Measurements from ENCODE around the gene SLC27A6. TPM values are rescaled to one million over a fixed set of nuclear protein-coding genes. Genes with fewer than 3 reads are reported as not detected.

Gene SLC27A6
- total and polyA plus RNA-seq, 2 donors (not counting 1 experiment from before 2014, with no cell fraction given), result not detected

DNA sequence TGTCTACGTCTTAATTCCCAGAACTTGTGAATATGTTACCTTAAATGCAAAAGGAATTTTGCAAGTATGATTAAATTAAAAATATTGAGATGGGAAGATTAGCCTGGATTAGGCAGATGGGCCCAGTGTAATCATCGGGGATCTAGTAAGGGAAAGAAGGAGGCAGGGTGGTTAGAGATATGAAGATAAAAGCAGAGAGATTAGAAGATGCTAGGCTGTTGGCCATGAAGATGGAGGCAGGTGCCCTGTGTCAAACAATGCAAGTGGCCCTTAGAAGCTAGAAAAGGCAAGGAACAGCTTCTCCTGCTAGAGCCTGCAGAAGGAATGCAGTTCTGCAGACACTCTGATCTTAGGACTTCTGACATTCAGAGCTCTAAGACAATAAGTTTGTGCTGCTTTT lies 100.4 kb downstream of the SLC27A6 start:
- Mint-ChIP-seq H3K4me1 (no peaks in the 10 kb centered on the region), H3K9me3 (ENCODE audit: insufficient read depth) (no peaks in the 10 kb centered on the region), H3K27me3 (peaks cover 5% of the 10 kb centered on the region), H3K4me3 (no peak overlapping the region), H3K27ac (no peak overlapping the region)
- H3K27me3 ChIP-seq (replicated peaks in 1 of 4; ENCODE audit: control extremely low read depth in 1 of 4, control insufficient read depth in 3 of 4, insufficient read depth in 4 of 4, low read length in 3 of 4), result no peaks in the 10 kb centered on the region
- no peak overlapping the region for H3K4me2 ChIP-seq (replicated peaks; ENCODE audit: low read depth, low read length, poor library complexity, severe bottlenecking)
- H3K79me2 ChIP-seq (ENCODE audit: control insufficient read depth, insufficient read depth, low read length), result no peaks in the 10 kb centered on the region
- H4K20me1 ChIP-seq (ENCODE audit: control insufficient read depth, insufficient read depth, low read length, poor library complexity, severe bottlenecking), result no peaks in the 10 kb centered on the region
- no peak overlapping the region for H3K27ac ChIP-seq (ENCODE audit: low read length in 2 of 2)
- H2AFZ ChIP-seq (ENCODE audit: insufficient read depth, low read depth, low read length, poor library complexity, severe bottlenecking), result no peak overlapping the region
- H3K9me3 ChIP-seq (ENCODE audit: control extremely low read depth in 1 of 3, control insufficient read depth in 2 of 3, insufficient read depth in 1 of 3, low read length in 2 of 3), result no peaks in the 10 kb centered on the region
- no peaks in the 10 kb centered on the region for H3K4me1 ChIP-seq (ENCODE audit: control insufficient read depth in 2 of 2, insufficient read depth in 2 of 2, low read length in 2 of 2)
- POLR2A ChIA-PET, result no interaction called here
- ATAC-seq (ENCODE audit: low read depth) (no peak), DNase-seq (no peak)
- intact Hi-C loops (cut with micrococcal nuclease), result no loop called here
- no peak for TF ChIP-seq EZH2 (IDR thresholded peaks at IDR 0.05; ENCODE audit: borderline replicate concordance, insufficient read depth, low read depth, low read length, poor library complexity, severe bottlenecking)
- TF ChIP-seq, protein P1, sequence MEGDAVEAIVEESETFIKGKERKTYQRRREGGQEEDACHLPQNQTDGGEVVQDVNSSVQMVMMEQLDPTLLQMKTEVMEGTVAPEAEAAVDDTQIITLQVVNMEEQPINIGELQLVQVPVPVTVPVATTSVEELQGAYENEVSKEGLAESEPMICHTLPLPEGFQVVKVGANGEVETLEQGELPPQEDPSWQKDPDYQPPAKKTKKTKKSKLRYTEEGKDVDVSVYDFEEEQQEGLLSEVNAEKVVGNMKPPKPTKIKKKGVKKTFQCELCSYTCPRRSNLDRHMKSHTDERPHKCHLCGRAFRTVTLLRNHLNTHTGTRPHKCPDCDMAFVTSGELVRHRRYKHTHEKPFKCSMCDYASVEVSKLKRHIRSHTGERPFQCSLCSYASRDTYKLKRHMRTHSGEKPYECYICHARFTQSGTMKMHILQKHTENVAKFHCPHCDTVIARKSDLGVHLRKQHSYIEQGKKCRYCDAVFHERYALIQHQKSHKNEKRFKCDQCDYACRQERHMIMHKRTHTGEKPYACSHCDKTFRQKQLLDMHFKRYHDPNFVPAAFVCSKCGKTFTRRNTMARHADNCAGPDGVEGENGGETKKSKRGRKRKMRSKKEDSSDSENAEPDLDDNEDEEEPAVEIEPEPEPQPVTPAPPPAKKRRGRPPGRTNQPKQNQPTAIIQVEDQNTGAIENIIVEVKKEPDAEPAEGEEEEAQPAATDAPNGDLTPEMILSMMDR (IDR thresholded peaks at IDR 0.05), result no peak
- H3K9ac ChIP-seq (ENCODE audit: low read length), result no peak overlapping the region
- WGBS (ENCODE audit: insufficient coverage), result 100% methylated on average over 1 of the region's 2 CpGs
- H3K36me3 ChIP-seq (replicated peaks in 1 of 2; ENCODE audit: control extremely low read depth in 1 of 2, control insufficient read depth in 1 of 2, extremely low read depth in 1 of 2, insufficient read depth in 2 of 2, low read length in 1 of 2), result no peaks in the 10 kb centered on the region
- no peak overlapping the region for H3K4me3 ChIP-seq (ENCODE audit: control extremely low read depth in 1 of 5, extremely low read depth in 1 of 5, insufficient read depth in 1 of 5, low read depth in 2 of 5, low read length in 4 of 5)
- CTCF ChIA-PET, result no interaction called here

DNA sequence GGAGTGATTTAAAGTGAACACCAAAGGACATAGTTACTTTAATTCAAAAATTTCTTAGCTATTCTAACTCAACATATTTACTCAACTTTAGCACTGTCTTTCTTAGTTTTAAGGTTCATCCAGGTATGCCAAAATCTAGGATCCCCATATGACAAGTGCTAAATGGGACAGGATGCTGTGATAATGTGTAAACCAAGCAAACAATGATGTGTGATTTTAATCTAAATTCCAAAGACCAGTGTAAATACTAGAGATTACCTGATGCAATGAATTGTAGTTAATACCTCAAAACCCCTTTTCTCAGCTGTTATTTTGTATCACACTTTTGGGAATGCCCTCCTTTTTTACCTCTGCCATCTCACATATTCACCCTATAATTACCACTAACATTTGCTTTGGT lies 102.5 kb downstream of the SLC27A6 start:
- ChIA-PET POLR2A (no interaction called here), CTCF (no interaction called here)
- no peak overlapping the region for H3K4me3 Mint-ChIP-seq
- no peaks in the 10 kb centered on the region for H3K79me2 ChIP-seq (ENCODE audit: control insufficient read depth, insufficient read depth, low read length)
- no peaks in the 10 kb centered on the region for H3K9me3 ChIP-seq (ENCODE audit: control extremely low read depth in 1 of 3, control insufficient read depth in 2 of 3, insufficient read depth in 1 of 3, low read length in 2 of 3)
- no peak for DNase-seq
- intact Hi-C loops (cut with micrococcal nuclease), result no loop called here
- no peaks in the 10 kb centered on the region for H3K36me3 ChIP-seq (replicated peaks in 1 of 2; ENCODE audit: control extremely low read depth in 1 of 2, control insufficient read depth in 1 of 2, extremely low read depth in 1 of 2, insufficient read depth in 2 of 2, low read length in 1 of 2)
- H3K9ac ChIP-seq (ENCODE audit: low read length), result no peak overlapping the region
- H3K4me1 ChIP-seq (ENCODE audit: control insufficient read depth in 2 of 2, insufficient read depth in 2 of 2, low read length in 2 of 2), result no peaks in the 10 kb centered on the region
- no peak for ATAC-seq (ENCODE audit: low read depth)
- no peaks in the 10 kb centered on the region for H3K9me3 Mint-ChIP-seq (ENCODE audit: insufficient read depth)
- no peaks in the 10 kb centered on the region for H3K27me3 ChIP-seq (replicated peaks in 1 of 4; ENCODE audit: control extremely low read depth in 1 of 4, control insufficient read depth in 3 of 4, insufficient read depth in 4 of 4, low read length in 3 of 4)
- no peak overlapping the region for H3K27ac Mint-ChIP-seq
- no peak overlapping the region for H3K4me2 ChIP-seq (replicated peaks; ENCODE audit: low read depth, low read length, poor library complexity, severe bottlenecking)
- no peak overlapping the region for H2AFZ ChIP-seq (ENCODE audit: insufficient read depth, low read depth, low read length, poor library complexity, severe bottlenecking)
- H3K27me3 Mint-ChIP-seq, result peaks cover 6% of the 10 kb centered on the region
- TF ChIP-seq, protein P1 (IDR thresholded peaks at IDR 0.05), result no peak
- no peaks in the 10 kb centered on the region for H3K4me1 Mint-ChIP-seq
- H3K27ac ChIP-seq (ENCODE audit: low read length in 2 of 2), result no peak overlapping the region
- no peaks in the 10 kb centered on the region for H4K20me1 ChIP-seq (ENCODE audit: control insufficient read depth, insufficient read depth, low read length, poor library complexity, severe bottlenecking)
- no peak overlapping the region for H3K4me3 ChIP-seq (ENCODE audit: control extremely low read depth in 1 of 5, extremely low read depth in 1 of 5, insufficient read depth in 1 of 5, low read depth in 2 of 5, low read length in 4 of 5)
